ENCODE data around the gene NRP2. TPM values are rescaled to one million over a fixed set of nuclear protein-coding genes. Genes with fewer than 3 reads are reported as not detected.

The NRP2 gene
- total RNA-seq, 1 experiment from 2014 or later = 13.9 TPM

DNA sequence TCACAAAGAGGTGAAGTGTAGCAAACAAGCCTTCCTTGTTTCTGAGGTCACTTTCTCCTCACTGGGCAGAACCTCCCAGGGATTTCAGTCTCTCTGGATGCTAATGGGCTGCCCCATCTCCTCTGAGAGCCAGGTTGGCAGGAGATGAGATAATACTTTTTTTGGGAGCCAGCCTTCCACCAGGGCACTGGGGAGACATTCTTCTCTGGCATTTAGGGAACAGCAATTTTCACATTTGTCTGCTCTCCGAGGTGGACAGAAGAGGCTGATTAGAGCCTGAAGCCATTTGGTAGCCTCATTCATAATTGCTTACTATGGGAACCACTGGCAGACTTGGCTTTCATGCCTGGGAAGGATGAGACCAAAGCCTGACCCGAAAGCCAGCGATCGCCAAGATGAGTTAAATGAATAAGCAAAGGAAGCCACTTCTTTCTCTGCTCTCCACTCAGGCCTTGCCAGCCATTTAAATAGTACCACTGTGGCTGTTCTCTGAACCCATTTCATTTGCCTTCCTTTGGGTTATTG, 70.1 kb downstream of the NRP2 start:
- no peak for DNase-seq (ENCODE audit: low spot score)

DNA sequence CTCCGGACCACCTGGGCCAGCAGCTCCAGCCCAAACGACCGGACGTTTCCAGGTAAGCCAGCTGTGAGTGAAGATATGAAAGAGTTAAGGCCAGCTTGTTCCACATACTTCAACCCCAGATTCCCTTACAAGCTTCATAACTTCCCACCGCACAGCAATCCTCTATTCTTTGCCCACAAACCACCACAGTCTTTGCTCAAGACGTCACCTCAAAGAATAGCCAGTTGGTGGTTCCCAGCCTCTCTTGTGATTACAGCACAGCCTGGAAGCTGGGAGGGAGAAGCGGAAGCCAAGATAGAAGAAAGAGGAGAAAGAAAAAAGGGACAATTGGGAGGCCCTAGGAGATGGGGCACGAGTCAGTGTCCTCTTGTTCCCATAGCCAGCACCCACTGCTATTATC, 70.6 kb downstream of the NRP2 start:
- DNase-seq (ENCODE audit: low spot score) = no peak

DNA sequence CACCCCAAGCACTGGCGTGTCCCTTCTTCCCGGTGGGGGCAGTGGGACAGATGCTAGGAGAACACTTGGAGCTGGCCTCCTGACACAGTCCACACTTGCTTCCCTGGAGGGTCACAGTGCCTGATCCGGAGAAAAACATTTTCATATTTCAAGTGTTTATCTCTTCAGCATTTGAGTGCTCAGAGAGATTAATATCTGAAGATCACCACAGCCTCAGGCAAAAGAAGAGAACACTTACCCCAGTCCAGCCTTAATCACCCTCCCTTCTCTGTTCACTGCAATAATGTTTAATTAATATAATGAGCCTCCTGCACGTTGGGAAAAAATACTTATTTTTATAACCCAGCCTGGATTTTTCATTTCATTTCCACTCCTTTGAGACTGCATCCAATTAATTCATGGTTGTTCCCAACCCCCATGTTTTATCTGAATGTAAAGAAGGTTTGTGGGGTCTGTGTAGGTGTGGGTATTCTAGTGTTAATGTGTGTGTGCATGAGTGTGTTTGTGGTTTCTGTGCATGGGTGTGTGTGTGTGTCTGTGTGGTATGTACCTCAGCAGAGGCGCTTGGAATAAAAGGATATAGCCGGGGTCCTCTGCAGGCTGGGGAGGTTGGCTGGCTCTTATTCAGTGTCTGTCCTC, 72.1 kb downstream of the NRP2 start:
- no peak for DNase-seq (ENCODE audit: low spot score)

DNA sequence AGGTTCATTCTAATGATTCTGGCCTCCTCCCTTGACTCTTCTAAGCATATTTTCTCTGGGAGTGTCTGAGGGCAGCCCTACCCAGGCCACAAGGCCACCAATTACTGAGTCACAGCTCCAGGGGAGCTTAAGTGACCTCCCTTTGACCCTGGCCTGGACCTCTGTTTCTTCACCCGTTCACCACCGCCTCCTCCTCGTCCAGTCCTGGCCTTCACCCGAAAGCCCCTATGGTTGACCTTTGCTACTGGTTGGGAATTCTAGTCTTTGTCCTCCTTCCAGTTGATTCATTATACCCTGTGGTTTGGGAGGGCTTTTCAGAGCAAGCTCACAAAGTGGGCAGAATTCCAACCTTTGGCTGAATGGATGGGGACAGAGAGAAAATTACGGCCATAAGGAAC, 72.6 kb downstream of the NRP2 start:
- DNase-seq (ENCODE audit: low spot score) = peak; percentile 40

DNA sequence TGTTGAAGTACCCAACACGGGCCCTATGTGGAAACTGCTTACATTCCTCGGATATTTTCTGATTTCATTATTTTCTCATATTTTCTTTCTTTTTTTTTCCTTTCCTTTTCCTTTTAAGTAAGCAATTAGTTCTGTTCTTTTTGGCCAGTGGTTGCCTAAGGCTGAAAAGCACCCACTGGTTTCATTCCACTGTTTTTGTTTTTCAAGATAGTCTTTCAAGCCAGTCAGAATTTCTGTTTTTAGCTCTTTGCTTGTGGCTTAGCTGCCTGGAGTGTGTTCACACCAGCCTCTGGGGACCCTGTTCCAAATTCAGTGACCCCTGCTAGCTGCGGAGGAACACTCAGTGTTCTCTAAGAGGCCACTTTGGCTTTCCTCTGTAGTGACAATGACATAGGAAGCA, 73.6 kb downstream of the NRP2 start:
- DNase-seq (ENCODE audit: low spot score) = no peak

DNA sequence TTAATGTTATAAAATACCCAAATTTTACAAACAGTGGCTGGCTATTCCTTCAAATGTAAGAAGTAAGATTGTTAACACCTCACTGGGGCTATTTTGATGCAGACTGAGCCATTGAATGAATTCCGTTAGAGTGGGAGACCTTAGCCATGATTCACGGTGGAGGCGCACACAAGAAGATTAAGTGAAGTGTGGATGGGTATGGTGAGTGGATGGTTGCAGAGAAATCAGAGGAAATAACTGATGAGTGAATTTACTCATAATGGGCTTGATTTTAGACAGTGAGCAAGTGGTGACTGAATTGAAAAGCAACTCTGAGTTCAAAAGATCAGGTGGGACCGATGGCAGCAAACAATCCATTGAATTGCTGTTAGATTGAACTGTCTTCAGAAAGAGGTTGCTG, 75.0 kb downstream of the NRP2 start:
- DNase-seq (ENCODE audit: low spot score) = no peak

DNA sequence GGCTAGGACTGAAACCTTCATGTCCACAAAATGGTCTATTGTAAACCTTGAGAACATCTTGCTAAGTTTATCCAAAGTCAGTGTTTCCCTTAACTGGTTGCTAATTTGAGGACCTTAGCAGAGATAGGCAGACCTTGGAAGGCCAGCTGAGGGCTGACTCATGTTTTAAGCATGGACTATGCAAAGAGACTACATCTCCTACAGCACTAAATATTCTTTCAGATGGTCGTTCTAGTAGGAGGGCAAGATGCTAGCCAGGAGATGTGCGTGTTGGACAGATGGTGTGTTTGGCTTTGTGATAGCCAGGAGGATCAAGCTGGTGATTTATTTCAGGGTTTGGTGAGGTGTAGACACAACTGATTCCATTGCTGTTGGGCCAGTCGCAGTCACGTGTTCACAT, 75.8 kb downstream of the NRP2 start:
- DNase-seq (ENCODE audit: low spot score) = peak; percentile 30

DNA sequence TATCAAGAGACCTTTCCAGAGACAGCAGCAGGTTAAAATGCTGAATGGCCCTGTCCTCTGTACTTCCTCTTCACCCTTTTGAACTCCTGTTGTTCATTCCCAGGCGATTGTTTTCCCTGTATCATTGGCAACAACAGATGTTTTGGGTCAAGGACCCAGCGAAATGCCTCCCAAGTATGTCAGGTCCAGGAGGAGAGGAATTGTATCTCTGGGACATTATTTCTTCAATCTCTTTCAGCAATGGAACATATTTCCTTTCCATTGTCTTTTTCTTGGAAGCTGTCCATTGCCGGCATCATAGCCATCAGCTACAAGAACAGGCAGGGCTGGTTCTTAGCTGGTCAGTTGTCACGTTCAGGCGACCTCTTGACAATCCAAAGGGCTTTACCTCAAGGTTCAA, 76.2 kb downstream of the NRP2 start:
- no peak for DNase-seq (ENCODE audit: low spot score)

DNA sequence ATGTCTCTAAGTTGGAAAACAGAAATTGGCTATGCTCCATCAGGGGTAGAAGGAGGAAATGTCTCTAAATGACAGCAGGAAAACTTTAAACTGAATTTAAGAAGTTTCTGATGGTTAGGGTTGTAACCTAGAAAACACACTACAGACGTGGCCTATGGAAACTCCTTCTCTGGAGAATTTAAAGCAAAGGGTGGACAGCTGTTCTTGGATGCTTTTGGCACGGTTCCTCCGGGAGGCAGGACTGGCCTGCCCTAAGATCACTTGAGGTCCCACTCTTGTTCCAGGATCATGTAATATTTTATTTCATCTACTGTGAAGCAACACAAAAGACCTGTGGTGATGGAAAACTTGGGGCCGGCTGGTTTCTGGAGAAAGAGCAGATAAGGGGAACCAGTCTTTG, 77.0 kb downstream of the NRP2 start:
- DNase-seq (ENCODE audit: low spot score) = no peak

DNA sequence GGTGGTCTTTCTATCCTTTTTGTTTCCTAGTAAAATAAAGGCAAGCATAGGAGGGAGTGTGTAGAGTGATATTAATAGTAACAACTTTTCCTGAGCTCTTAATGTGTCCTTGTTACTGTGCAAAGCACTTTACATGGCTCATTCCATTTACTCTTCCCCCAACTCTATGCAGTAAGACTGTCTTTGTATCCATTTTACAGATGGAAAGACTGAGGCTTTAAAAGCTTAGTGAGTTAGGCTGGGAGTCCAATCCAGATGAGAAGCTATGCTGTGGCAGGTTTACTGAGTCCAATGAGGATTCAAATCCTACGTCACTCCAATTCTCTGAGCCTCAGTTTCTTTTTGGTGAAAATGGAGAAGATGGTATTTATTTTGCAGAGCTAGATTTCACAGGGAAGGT, 77.4 kb downstream of the NRP2 start:
- DNase-seq (ENCODE audit: low spot score) = no peak

DNA sequence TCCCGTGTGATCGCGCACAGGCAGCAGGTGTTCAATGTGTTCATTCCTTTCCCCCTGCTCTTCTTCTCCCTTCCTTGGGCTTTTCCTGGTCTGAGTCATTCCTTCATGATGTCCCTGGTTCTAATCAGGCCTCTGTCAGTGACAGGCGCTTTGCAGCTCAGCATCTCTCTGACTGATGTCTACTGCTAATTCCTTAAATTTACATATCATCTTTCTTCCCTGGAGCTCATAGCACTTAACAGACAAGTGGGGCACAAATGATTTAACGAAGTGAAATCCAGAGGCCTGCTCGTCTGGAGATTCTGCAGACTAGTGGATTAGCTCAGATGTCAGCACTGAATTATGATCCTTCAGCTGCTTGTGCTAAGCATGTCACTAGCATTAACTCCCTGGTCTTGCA, 77.9 kb downstream of the NRP2 start:
- DNase-seq (ENCODE audit: low spot score) = no peak

DNA sequence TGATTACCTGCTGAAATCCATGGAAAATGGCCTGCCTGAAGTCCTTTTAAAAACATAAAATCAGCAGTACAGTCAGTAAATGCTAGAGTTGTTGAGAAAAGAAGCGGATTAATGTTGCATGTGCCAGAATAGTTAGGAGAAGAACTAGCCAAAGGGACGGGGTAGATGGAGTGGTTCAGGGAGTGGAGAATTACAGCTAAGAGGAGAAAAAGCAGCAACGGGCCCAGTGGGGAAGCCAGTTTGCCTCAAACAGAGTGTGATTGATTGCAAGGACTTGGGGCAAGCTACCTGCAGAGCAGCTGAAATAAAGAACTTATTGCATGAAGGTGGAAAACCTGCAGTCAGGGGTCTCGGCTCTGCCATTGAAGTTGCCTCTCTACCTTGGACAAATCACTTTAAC, 79.1 kb downstream of the NRP2 start:
- no peak for DNase-seq (ENCODE audit: low spot score)

DNA sequence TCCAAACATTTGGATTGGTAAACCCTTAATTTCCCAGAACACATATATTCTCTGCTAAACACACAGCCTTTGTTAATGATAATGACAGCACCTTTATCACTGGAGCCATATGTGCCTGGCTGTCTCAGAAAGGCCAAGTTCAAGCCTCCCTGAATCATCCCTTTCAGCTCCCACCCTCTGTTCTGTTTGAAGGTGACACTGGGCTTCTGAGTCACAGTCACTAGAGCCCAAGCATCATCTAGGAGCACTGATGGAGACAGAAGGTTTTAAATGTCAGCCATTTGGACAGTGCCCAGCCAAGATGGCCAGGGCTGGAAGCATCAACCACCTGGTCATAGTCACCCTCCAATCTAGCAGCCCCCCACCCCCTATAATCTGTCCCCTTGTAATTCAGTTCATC, 80.6 kb downstream of the NRP2 start:
- no peak for DNase-seq (ENCODE audit: low spot score)

DNA sequence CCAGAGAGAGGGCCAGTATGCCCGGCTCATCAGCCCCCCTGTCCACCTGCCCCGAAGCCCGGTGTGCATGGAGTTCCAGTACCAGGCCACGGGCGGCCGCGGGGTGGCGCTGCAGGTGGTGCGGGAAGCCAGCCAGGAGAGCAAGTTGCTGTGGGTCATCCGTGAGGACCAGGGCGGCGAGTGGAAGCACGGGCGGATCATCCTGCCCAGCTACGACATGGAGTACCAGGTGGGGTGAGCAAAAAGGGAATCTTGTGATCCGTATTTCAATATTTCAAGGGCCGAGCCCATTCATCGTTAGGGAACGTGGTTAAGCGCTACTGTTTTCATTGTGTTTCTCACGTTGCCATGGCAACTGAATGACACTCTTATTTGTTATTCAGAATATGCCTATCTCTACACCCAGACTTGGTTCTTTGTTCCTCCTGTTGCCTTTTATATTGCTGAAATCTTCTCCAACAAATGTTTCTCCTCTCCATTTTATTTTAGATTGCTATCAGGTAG, 81.5 kb downstream of the NRP2 start:
- no peak for DNase-seq (ENCODE audit: low spot score)

DNA sequence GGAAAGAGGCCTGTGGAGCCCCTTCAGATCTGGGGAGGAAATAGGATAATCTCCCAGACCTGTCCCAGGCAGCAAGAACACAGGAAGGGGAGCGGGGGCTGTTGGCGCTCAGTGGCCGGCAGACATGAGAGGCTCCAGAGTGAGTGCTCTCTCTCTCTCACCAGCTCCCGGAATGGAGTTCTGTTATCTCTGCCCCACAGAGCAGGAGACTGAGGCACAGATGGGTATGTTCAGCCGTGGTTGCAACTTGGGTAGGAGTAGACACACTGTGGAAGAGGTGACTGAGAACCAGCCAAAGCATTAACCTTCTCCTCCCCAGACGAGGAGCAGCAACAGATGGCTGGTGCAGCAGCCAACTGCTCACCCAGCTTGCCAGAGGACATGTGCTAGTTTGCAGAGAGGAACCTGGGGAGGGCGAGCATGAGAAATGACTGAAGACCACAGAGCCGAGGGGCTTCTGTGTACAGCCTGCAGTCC, 82.0 kb downstream of the NRP2 start:
- no peak for DNase-seq (ENCODE audit: low spot score)

DNA sequence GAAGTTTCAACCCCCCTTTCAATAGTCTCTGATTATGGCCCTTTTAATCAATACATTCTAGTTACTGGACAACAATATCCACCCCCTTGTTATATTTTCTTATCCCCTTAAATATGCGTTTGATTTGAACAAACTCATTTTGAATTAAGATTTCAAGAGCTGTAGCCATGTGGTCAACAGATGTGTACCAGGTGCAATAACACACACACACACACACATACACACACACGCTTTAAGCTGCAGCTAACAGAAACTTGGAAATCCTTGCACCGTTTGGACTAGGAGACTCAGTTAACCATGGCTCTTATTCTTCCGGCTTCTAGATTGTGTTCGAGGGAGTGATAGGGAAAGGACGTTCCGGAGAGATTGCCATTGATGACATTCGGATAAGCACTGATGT, 82.8 kb downstream of the NRP2 start:
- no peak for DNase-seq (ENCODE audit: low spot score)

DNA sequence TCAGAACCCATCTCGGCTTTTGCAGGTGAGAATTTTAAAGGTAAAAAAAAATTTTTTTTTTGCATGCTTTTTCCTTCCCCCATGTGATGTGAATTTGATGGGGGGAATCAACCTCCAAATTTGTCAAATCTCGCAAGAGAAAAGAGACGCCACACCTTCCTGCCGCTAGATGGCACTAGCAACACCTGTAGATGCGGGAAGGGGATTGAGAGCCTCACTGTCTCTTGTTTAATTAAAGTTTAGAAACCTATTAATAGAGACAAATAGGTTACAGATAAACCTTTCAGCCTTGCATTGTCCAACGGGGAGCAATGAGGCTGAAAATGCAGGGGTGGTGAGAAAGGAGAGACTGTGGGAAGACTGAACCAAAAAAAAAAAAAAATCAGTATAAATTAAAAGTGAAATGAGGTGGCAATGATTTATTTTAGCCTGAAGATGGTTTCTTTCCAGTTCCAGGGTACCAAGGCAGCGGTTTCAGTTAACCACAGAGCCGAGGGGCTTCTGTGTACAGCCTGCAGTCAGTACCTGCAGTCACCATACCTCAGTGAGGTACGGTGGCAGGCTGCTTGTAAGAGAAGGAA, 84.6 kb downstream of the NRP2 start:
- DNase-seq (ENCODE audit: low spot score) = peak; percentile 48

DNA sequence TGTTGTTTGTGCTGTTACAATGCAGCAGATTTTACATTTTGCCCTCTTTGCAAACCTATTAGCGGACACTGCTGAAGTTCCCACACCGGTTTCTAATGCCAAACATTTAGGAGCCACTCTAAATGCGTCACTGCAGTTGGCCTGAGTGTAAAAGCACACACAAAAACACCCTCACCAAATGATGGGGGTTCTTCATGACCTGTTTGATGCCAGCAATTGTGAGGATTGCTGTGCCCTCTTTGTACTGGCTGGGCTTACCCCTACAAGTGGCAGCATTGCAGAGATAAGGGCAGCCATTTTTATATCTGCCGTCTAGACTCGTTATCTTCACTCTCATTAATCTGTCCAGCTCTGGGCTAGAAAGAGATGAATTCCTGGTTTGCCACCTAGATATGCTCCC, 85.3 kb downstream of the NRP2 start:
- DNase-seq (ENCODE audit: low spot score) = no peak

DNA sequence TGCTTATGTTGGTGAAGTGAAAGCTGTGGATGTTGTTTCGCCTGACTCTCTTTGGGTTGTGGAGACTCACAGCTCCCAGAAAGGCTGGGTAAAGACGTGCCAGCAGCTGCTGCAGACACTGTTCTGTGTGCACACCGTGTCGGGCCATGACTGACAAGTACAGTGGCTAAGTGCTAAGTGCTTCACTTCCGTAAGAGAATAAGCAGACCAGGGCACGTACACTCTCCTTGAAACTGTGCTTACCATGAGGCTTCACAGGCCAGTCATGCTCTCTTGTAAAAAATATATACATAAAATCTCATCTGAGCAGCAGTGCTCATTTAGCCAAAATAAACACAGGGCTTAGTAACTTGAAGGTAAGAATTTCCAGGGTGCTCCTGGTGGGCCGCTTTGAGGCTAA, 86.0 kb downstream of the NRP2 start:
- no peak for DNase-seq (ENCODE audit: low spot score)

DNA sequence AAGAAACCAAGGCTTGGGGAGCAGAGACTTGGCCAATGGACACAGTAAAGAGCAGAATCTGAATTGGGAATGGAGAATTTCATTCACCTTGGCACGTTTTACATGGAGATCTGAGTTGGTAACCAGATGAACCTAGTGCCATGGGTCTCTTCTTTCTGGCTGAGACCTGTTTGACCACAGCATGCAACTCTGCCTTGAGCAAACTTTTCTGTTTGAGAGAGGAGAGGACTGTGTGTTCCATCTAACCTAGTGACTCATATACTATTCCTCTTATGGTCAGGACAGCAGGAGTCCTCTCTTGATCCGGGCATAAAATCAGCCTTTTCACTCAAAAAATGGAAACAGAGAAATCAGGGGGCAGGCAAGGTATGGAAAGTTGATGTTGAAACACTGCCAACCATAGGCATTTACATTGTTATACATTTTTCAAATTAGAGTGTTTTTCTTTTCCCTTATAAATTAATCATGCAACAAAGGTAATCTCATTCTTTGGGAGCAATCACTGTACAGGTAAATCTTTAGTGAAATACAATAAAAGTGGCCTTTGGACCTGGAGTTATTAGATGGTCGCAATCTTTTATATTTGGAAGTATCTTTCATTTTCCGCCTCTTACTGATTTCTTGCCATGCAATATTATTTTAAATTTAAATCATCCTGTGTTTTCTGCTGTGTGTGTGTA, 86.7 kb downstream of the NRP2 start:
- DNase-seq (ENCODE audit: low spot score) = no peak

DNA sequence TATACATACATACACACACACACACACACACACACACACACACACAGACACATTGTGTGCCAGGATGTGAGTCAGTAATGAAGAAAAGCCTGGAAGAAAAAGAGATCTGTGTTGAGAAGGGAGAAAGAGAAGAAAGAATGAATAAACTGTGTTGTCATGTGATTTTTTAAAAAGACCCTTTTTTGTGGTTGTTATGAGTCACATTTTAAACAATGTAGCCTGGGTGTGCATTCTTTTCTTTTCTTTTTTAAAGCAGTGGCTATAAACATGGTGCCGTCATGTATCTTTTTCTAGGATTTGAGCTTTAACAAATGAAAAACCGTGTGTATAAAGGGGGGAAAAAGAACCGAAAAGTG, 87.2 kb downstream of the NRP2 start:
- peak; percentile 68 for DNase-seq (ENCODE audit: low spot score)

DNA sequence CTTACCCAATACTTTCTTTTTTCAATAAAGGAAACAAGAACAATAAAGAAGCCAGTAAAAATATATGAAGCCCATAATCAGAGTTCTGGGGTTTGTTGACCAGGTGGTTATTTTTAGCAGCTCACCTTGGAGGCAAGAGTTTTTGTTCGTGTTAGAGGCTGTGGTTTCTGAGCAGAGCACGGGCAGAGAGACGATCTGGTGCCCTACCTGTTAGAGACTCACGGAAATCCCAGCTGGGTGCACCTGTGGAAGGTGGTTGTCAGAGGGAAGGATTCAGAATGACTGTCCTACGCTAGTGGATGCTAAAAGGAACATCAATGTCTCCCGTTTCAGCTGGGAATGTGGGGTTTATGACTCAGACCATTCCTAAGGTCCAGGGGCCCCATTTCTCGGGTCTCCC, 87.6 kb downstream of the NRP2 start:
- no peak for DNase-seq (ENCODE audit: low spot score)

DNA sequence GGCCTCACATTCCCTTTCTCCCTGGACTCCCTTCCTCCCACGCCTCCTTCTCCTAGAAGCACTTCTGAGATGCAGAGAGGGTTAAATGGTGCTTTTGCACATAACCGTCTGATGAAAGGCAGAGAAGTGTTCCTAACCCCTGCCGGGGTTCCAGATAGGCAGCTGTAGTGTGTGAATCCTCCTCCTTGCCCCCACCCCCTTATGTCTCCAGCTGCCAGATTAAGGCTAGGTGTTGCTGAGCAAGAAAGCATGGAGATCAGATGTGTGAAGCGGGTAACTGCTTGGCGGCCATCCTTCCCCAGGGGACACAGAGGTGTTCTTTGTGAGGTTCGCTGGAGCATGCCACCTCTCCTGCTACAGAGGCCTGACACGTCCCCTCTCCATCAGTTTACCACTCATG, 88.3 kb downstream of the NRP2 start:
- DNase-seq (ENCODE audit: low spot score) = no peak
